Measurements from ENCODE around the gene INSM2.

GRCh38 chr14:35499180-35499579 is 34.8 kb upstream of the INSM2 start:
- no peak for TF ChIP-seq FOXA1 (IDR thresholded peaks at IDR 0.05)
- no peak for TF ChIP-seq ZBTB33 (IDR thresholded peaks at IDR 0.05)
- TF ChIP-seq RAD21 (IDR thresholded peaks at IDR 0.05) = no peak
- TF ChIP-seq CTCF (IDR thresholded peaks at IDR 0.05; ENCODE audit: low read depth, low read length, missing input control) = no peak
- TF ChIP-seq REST (IDR thresholded peaks at IDR 0.05) = no peak
- no peak for TF ChIP-seq RXRA (IDR thresholded peaks at IDR 0.05)
- no peak for TF ChIP-seq YY1 (IDR thresholded peaks at IDR 0.05)
